GM19463 (cell line): ENCODE results near the gene RABL2A.
"Not testable (repeated sequence)": the region's sequence is repeated elsewhere in the genome, so short reads cannot be mapped to it uniquely, and the experiment has no call there.

Source experiments
- ATAC-seq: cut with Tn5 transposase; IDR thresholded peaks from one replicate; pipeline ENCODE4 v1.9.1; 2021; ENCODE audit warnings: mild to moderate bottlenecking, moderate library complexity; ENCODE audit not compliant: unreplicated experiment

Gene RABL2A

DNA sequence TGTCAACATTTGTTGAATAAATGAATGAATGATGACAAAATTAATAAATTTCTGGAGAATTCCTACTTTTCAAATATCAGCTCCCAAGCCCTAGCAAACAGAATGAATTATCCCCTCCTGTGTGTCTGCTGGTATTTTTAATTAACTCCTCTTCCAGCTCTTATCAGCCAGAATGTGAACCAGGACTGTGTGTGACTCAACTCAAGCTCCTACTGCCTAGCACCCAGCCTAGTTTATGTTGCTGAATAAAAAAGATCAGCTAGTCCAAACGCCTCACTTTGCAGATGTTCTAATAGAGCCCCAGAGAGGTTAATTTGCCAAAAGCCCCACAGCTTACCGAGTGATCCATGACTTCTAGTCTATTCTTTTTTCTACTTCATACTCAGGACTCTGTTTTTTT is 50.3 kb downstream of the RABL2A start:
- ATAC-seq, result no peak

DNA sequence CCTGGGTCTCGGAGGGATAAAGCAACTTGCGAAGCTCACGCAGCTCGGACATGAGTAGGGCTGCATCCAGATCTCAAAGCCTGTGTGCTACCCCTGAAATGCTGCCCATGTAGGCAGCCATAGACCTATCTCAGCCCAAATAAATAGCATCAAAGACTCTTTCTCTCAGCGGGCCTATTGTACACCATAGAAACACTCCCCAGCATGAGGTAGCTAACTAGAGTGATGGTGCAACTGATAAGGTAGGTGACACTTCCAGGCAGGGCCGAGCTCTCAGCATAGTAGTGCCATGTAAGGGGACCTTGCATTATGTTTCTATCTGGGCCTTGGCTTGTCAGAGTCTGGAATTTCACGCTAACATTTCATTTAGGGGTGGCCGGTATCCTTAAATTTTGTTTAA is 52.4 kb downstream of the RABL2A start:
- no peak for ATAC-seq

DNA sequence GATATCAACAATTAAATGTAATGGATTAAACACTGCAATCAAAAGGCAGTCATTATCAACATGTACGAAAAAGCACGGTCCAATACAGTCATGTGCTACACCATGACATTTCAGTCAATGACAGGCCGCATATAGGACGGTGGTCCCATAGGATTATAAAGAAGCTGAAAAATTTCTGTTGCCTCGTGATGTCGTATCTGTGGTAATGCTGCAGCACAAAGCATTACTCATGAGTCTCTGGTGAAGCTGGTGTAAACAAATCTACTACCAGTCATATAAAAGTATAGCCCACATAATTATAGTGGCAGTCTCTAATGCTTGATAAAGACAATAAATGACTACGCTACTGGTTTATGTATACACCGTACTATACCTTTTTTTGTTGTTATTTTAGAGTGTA is 58.4 kb downstream of the RABL2A start:
- ATAC-seq, result no peak

GRCh38 chr2:113686537-113686936 is 59.5 kb downstream of the RABL2A start:
- no peak for ATAC-seq

- not testable (repeated sequence) for ATAC-seq
Observed at GRCh38 chr2:113690871-113691270, 63.8 kb downstream of the RABL2A start.
